HG02852 (cell line): ENCODE results near the gene WDR27.
"Not testable (repeated sequence)": the region's sequence is repeated elsewhere in the genome, so short reads cannot be mapped to it uniquely, and the experiment has no call there.

Experiments used
- ATAC-seq: cut with Tn5 transposase; IDR thresholded peaks from one replicate; pipeline ENCODE4 v1.9.1; 2021; ENCODE audit warnings: mild to moderate bottlenecking, moderate library complexity; ENCODE audit not compliant: unreplicated experiment

WDR27 gene

DNA sequence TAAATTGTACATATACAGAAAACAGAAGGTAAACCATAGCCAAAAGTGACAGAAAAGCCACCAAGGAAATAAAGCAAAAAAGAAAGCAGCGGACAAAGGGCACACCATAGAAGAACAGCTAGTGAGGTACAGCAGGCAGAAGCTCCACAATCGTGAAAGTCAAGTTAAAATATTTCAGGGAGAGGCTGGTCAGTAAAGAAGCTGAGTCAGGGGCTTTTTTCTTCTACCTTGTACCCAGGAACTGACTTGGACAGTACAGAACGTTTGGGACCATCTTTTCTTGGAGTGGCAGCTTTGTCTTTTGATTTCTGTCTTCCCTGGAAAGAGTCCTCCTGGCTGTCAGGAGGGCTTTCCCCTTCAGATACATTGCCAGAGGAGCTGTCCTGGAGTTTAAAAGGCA lies 8.2 kb upstream of the WDR27 start:
- ATAC-seq, result no peak

DNA sequence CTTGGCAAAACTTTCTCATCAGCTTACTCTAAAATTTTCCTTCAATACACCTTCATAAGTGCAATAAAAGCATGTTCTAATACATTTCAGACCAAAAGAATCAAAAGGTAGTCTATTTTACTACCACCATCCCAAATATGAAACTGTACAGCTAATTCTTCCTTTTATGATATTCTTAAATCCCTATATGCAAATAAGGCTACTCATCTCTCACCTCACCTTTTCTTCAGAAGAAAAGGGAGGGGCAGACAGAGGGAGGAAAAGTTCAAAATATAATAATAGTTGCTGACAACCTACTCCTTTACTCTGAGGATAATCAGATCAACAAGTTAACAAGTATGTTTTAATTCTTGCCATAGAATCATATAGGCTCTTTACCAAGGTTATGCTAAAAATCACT lies 7.5 kb upstream of the WDR27 start:
- ATAC-seq, result no peak

DNA sequence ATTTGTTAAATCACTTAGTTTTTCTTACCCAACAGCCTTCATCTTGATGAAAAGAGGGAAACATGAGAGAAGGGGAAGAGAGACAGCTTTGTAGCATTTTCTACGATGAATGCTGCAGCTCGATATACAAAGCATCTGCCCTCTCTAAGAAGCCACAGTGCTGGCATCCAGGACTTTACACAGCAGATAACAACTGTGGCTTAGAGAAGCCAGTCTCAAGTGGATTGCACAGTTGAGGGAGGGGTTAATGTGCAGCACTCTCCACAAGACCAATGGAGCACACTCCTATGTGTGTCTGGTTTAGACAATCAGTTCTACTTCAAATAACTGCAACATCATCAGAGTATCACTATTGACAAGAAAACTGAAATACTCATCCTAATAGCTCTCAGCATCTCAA lies 5.9 kb upstream of the WDR27 start:
- ATAC-seq, result no peak

DNA sequence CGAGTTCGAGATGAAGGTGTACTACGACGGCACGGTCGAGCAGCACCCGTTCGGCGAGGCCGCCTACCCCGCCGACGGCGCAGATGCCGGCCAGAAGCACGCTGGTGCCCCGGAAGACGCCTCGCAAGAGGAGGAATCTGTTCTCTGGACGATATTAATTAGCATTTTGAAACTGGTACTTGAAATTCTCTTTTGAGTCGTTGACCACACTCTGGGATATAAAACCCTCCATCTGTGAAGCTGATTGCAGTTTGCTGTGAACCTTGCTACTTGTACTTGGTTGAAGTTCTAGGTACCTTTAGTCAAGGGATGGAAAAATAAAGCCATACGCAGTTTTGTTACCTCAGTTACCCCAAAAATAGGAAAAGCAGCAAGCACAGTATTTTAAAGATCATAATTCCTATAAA lies 1.0 kb upstream of the WDR27 start:
- peak; percentile 17 for ATAC-seq

DNA sequence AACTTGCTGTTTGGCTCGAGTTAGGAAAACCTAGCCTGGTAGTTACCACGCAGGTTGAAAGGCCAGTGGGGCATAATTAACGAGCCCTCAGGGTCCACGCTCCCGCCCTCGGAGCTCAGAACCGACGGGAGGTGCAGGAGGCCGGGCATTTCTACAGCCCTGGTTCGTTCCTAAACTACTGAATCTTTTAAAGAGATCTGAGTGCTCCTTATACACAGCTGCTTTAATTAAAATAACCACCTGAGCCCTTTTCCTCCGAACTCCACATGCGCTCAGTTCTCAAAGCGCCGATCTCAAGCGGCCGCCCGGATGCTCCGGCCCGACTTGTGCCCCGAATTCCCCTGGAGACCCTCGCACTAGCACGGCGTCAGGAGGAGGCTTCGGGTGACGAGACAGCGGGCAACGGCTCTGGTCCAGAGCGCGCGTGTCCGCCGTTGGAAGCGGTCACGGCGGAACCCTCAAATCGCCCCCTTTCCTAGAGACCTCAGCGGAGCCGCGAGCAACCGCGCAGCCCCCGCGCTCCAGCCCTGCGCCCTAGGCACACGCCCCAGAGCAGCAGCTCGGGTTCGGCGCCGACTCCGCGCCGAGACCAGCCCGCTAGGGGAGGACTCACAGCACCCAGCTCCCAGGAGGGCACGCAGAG lies 397 bp downstream of the WDR27 start:
- ATAC-seq, result peak; percentile 13

DNA sequence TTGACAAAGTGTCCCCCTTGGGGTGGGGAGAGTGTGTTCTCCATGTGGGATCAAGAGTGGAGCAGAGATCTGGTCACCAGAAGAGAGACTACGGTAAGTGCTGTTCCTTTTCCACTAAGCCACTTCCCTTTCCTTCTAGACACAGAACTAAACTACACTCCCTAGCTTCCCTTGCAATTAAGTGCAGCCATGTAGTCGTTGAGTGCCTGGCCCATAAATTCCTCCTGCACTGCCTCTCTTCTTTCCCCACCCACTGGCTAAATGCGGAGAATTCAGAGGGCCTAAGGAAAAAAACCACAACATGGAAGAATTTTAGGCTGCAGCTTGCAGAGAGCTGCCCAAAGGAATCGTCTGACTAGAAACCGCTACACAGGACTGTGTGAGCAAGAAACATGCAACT lies 1.5 kb downstream of the WDR27 start:
- no peak for ATAC-seq

DNA sequence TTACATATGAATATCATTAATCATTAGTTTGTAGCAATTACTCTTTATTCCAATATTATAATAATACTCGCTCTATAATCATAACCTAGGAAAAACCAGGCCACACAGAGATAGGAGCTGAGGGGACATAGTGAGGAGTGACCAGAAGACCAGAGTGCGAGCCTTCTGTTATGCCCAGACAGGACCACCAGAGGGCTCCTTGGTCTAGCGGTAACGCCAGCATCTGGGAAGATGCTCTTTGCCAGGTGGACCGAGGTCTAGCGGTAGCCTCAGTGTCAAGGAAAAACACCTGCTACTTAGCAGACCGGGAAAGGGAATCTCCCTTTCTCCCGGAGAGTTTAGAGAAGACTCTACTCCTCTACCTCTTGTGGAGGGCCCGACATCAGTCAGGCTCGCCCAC lies 4.7 kb downstream of the WDR27 start:
- not testable (repeated sequence) for ATAC-seq

DNA sequence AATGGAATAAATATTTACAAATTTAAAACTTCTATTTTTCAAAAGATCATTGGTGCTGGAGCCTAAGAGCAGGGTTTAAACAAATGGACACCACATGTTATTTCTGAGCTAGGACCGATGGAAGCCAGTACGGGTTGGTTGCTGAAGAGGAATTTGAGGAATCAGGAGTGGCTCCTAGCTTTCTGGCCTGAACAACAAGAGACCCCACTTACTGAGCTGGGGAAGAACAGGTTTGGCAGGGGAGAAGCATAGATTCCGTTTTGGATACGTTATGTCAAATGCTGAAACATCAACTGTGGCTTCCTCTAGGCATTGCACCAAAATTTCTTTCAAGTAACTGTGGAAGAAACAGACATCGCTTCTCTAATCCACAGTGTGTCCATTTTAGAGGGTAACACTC lies 6.7 kb downstream of the WDR27 start:
- ATAC-seq, result no peak

DNA sequence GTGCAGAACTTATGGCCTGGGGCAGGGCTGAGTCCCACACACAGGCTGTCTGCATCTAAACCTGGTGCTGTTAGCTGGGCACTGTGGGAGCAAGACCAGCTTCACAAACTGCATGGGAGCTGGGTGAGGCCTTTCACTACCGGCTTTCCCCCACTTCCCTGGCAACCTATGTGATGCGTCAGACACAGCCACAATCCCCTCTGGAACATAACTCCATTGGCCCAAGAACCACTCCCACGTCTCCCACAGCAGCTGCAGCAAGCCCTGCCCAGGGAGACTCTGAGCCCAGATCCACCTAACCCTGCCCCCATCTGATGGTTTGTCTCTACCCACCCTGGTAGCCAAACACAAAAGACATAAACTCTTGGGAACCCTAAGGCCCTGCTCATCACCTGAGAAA lies 9.3 kb downstream of the WDR27 start:
- ATAC-seq, result no peak

DNA sequence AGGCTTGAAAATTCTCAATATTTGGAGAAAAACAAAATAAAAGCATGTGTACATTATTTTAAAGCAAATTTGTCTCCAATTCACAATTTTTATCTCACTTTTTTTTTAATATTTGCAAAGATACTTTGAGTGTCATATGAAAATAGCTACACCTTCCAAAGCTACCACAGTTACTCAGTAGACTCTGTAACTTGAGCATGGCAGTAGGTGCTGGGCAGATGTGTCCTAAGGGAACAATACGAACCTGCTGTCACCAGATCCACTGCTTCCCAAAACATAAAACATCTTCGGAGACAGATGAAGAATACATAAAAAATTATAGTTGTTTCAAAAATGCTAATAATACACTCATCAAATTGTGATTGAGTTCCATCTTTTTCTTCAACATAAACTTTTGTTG lies 10.6 kb downstream of the WDR27 start:
- ATAC-seq, result no peak

DNA sequence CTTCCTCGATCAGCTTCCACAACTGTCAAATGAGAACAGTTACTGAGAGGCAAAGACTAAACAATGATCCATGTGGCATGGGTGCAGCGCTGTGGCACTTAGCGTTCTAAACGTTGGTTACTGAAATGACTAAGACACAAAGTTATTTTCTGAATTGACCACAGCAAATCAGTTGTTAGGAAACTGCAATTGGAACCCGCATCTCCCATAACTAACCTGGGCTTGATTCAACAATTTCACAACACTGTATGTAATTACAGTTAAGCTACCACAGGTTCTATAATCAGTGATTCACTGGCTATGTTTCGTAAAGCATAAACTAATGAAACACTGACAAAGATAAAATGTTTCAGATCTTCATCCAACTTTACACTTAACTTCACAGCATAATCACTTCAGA lies 12.5 kb downstream of the WDR27 start:
- ATAC-seq, result no peak

DNA sequence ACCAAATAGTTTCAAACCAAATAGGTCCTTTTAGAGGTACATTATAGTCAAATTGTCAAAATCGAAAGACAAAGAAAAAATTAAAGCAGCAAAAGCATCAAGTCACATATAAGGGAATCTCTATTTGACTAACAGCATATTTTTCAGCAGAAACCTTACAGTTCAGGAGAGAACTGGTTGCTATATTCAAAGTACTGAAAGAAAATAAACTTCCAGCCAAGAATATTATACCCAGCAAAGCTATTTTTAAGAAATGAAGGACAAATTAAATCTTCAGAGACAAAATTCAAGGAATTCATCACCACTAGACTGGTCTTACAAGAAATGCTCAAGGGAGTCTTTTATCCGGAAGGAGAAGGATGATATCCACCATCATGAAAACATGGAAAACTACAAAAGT lies 16.0 kb downstream of the WDR27 start:
- ATAC-seq, result no peak

DNA sequence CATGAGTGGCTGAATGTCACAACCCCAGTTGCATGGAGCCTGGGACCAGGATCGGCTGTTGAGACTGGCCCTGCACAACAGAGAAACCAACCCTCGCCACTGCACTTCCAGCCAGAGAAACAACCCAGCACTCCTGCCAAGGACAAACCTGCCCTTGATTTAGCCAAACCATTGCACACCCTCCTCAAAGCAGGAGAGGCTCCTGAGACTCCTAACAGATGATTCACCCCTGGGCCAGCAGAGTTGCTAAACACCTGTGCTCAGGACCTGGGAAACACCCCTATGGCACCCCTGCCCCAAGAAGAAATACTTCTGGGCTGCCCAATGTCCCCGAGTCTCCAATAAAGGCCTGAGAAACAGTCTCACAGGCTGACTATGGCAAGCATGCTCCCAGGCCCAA lies 17.8 kb downstream of the WDR27 start:
- no peak for ATAC-seq

DNA sequence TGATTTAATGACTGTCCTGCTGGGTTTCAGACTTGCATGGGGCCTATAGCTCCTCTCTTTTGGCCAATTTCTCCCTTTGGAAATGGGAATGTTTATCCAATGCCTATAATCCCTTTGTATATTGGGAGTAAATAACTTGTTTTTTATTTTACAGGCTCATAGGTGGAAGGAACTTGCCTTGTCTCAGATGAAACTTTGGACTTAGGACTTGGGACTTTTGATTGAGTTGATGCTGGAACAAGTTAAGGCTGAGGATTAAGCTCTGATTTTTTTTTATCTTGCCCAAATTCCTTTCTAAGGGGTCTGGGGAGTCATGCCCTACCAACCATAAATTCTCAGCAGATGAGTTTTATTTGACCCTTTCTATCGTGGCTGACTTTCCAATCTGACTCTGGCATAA lies 23.5 kb downstream of the WDR27 start:
- ATAC-seq, result no peak

DNA sequence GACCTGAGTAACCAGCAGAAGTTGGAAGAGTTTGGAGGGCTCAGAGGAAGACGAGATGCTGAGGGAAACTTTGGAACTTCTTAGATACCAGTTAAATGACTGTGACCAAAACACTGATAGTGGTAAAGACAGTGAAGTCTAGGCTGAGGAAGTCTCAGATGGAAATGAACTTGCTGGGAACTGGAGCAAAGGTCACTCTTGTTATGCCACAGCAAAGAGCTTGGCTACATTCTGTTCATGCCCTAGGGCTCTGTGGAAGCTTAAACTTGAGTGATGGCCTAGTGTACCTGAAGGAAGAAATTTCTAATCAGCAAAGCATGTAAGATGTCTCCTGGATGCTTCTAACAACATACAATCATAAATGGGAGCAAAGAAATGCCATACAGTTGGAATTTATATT lies 24.7 kb downstream of the WDR27 start:
- no peak for ATAC-seq

DNA sequence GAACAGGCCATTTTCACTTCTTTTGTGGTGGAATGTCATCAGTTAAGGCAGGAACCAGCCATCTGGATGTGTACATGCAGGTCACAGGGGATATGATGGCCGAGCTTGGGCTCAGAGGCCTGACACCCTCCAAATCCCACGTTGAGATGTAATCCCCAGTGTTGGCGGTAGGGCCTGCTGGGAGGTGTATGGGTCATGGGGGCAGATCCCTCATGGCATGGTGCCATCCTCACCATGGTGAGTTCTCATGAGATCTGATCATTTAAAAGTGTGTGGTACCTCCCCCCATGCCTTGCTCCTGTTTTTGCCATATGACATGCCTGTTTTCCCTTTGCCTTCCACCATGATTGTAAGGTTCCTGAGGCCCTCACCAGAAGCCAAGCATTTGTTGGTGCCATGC lies 26.8 kb downstream of the WDR27 start:
- no peak for ATAC-seq

DNA sequence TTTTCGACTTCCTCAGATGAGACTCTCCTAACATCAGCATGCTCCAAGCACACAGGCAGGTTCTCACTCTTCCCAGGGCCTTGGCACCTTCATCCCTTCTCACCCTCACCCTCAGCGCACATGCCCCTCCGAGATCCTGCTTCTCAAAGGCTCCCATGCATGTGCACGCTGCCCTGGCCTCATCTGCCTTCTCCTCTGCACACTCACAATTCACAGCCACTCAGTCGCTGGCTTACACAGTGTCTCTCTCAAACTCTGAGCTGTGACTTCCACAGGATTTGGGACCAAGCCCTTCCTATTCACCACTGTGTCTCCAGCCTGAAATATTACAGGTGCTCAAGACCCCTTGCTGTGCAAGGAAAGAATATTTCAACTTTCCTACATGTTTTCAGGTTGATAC lies 30.3 kb downstream of the WDR27 start:
- no peak for ATAC-seq

DNA sequence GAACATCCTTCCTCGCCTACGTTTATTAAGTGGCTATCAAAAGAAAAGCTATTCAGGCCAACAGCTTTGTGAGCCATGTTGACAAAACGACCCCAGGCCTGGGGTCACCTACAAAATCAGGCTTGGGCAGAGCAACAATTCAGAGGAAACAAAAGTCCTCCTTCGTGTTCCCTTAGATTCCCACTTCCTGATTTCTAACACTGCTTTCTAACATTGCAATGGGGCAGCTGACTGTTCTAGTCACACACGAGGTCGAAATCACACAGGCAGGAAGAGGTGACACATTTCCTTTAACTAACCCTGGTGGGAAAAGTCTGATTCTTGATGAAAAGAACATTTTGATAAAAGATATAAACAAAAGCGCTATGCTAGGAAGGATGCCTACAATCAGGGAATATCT lies 31.9 kb downstream of the WDR27 start:
- ATAC-seq, result no peak

DNA sequence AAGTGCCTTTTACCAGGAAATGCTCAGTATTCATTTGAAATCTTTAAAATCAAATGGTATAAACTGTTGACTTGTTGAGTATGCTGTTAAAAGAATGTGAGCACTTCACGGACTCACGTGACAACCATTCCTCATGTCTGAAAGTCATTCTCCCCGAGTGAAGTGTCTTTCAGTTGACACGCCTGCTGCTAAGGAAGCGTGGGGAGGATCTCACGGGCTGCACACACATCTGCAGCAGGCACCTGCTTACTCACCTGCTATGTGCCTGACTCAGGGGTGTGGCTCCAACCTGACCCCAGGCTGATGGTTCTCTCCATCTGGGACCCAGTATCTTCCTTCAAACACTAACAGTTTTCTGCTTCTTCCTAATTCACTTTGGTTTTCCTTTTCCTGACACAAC lies 32.7 kb downstream of the WDR27 start:
- ATAC-seq, result no peak

DNA sequence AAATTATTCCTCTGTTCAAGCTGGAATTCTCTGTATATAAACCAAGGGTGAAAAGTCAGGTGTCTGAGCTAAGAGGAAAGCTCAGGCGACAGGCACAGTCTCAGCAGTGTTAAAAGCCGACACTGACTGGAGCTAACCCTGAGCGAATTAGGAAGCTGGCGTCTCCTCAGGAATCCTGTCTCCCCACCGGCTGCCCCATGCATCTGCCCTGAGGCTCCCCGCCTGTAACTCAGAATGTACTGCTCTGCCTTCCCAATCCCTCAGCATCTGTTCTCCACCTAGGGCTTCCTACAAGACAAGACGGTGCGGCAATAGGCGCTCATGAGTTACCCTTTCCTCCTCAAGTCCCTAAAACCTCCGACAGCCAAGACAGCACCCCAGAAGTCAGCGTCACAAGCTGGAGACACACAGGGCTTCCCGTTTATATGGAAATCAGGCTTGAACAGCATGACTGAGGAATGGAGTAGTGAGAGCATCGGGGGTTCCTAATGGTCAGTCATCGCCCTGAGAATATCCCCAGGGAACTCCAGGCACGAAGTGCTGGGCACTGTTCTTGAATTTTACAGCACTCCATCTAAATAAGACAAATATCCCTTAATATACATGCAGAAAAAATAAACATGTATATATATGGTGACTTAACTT lies 33.5 kb downstream of the WDR27 start:
- no peak for ATAC-seq

DNA sequence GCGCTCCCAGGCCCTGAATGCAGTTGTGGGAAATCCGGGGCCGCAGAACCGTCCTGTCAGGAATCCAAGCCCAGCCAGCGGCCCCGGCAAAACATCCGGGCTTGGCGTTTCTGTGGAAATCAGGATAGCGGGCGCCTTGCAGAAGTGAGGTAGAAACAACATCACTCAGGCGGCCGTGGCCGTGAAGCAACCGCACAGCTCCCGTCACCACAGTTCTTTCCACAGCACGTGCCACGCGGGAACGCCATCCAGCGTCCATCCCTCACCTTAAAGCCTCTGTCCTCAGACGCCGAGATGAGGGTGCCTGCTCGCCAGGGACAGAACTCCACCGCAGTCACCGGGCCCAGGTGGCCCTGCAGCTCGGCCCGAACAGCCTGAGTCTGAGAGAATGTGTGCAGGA lies 34.1 kb downstream of the WDR27 start:
- ATAC-seq, result no peak

DNA sequence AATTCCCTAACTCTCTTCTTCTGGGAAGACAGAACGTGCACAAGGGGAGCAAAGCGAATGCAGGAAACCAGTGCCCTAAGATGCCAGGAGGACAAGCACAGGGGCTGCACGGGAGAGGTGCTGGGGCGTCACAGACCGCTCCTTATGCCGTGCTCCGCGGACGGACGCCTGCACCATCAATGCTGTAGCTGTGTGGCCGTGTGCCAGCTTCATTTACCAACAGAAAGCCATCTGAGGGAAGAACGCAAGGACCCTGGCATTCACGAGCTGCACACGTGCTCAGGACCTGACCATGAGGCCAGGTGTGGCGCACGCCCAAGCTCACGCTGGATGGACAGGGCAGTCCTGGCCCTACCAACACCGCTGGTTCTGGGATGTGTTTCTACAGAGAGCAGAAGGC lies 35.4 kb downstream of the WDR27 start:
- no peak for ATAC-seq

DNA sequence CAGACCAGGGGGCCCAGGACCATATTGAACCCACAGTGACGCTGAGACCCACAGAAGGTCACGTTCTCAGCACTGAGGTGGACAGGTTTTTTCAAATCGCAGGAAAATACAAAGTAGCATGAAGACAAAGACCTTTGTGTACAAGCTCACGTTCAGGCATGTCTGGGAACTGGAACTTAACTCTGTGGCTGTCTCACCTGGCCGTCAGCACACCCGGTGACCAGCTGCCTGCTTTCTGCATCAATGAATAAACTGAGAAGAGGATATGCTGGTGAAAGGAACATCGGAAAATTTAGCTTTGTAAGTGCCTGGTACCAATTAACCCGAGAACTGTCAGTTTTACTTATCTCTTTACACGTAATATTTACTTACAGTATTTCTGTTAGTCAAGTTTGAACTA lies 36.5 kb downstream of the WDR27 start:
- ATAC-seq, result no peak
